Measurements from ENCODE around the gene CT45A10. TPM values are rescaled to one million over a fixed set of nuclear protein-coding genes. Genes with fewer than 3 reads are reported as not detected.
A peak's percentile ranks its signal among the peaks of the same experiment; 100 is the strongest.
"Not testable (repeated sequence)": the region's sequence is repeated elsewhere in the genome, so short reads cannot be mapped to it uniquely, and the experiment has no call there.

CT45A10 gene
- polyA plus RNA-seq, 2 of the 4 experiments (the other 2 are of a cell fraction): 0.16 TPM; not detected in 1

DNA sequence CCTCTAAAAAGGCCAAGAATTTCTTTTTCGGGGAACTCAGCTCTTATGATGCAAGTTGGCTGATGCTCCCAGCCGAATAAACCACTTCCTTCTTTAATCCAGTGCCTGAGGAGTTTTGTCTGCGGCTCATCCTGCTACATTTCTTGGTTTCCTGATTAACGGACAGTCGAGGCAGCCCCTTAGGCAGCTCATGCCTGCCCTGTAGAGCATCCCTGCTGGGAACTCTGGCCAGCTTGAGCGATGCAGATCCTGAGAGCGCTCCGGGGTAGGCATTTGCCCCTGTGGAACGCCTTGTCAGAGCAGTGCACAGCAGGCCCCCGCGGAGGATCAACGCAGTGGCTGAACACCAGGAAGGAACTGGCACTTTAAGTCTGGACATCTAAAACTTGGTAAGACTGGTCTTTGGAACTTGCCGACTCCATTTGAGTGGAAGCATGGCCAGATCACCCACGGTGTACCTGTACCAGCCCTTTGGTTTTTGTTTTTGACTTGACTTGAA is 3.1 kb downstream of the CT45A10 start:
- no peak for ATAC-seq
- DNase-seq (ENCODE audit: low read depth in 1 of 2, low spot score in 1 of 2): no peak
- no peaks in the 10 kb centered on the region for H3K9me3 ChIP-seq
- ChIA-PET CTCF (no interaction called here), POLR2A (no interaction called here)
- TF ChIP-seq ESRRA (IDR thresholded peaks at IDR 0.05; ENCODE audit: borderline replicate concordance, low read length): no peak
- TF ChIP-seq HDAC2 (IDR thresholded peaks at IDR 0.05): no peak
- TF ChIP-seq HOXB13 (CRISPR knock-in tag; IDR thresholded peaks at IDR 0.05; ENCODE audit: low read depth): no peak
- no peak for TF ChIP-seq CHD4 (IDR thresholded peaks at IDR 0.05; ENCODE audit: borderline replicate concordance)
- TF ChIP-seq MAZ (IDR thresholded peaks at IDR 0.05; ENCODE audit: borderline replicate concordance, low read depth, low read length): no peak
- no peak for TF ChIP-seq EHF (CRISPR knock-in tag; IDR thresholded peaks at IDR 0.05)
- TF ChIP-seq PHF8 (IDR thresholded peaks at IDR 0.05; ENCODE audit: borderline replicate concordance, low read depth): no peak
- no peak overlapping the region for H3K4me2 ChIP-seq
- no peak for FAIRE-seq
- H3K4me1 ChIP-seq: no peaks in the 10 kb centered on the region
- no peak overlapping the region for H3K27ac ChIP-seq
- WGBS (ENCODE audit: missing lambda C conversion rate): 49% methylated on average over 14 of the region's 14 CpGs
- H3K4me3 ChIP-seq: no peak overlapping the region

- CTCF ChIA-PET, ATAC-seq: not testable (repeated sequence)
Observed at GRCh38 chrX:135888976-135889375, 4.3 kb downstream of the CT45A10 start.

GRCh38 chrX:135888230-135888629 is 5.0 kb downstream of the CT45A10 start:
- CTCF ChIA-PET: not testable (repeated sequence)

More at GRCh38 chrX:135888976-135889375, 4.3 kb downstream of the CT45A10 start:
- H3K4me1 ChIP-seq, H3K4me3 ChIP-seq, POLR2A ChIA-PET, H3K9me3 ChIP-seq, H3K4me2 ChIP-seq, H3K27ac ChIP-seq, FAIRE-seq: not testable (repeated sequence)
- 53% methylated on average over 5 of the region's 15 CpGs for WGBS (ENCODE audit: missing lambda C conversion rate)
- DNase-seq (ENCODE audit: low read depth in 1 of 2, low spot score in 1 of 2): peak in 1 of 2 experiments; percentile 45

DNA sequence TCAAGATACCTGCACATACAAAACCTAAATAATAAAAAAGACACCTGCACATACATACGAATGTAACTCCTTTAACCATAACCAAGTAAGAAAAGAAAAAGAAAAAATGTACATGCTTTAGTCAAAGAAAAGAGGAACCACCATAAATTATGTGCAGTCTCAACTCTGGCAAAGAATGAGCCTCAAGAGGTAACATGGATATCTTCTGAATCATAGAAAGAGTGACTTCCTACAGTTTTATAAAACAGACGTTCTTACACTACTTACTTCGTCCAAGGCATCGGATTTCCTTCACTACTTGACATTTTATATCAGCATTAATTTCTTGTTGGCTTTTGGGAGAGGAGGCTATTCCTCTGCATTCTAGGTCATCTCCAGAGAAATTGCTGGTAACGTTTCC is 10.5 kb downstream of the CT45A10 start:
- H3K4me3 ChIP-seq; DNase-seq (ENCODE audit: low read depth in 1 of 2, low spot score in 1 of 2); CTCF ChIA-PET; ATAC-seq; H3K9me3 ChIP-seq; H3K4me1 ChIP-seq; FAIRE-seq; POLR2A ChIA-PET; H3K4me2 ChIP-seq; H3K27ac ChIP-seq: not testable (repeated sequence)
- WGBS (ENCODE audit: missing lambda C conversion rate): 2% methylated on average over 4 of the region's 5 CpGs

More at GRCh38 chrX:135888230-135888629, 5.0 kb downstream of the CT45A10 start:
- FAIRE-seq; H3K4me2 ChIP-seq; H3K27ac ChIP-seq; H3K9me3 ChIP-seq; ATAC-seq; POLR2A ChIA-PET; H3K4me3 ChIP-seq; H3K4me1 ChIP-seq; DNase-seq (ENCODE audit: low read depth in 1 of 2, low spot score in 1 of 2): not testable (repeated sequence)
- WGBS (ENCODE audit: missing lambda C conversion rate): 62% methylated on average over 11 of the region's 18 CpGs

DNA sequence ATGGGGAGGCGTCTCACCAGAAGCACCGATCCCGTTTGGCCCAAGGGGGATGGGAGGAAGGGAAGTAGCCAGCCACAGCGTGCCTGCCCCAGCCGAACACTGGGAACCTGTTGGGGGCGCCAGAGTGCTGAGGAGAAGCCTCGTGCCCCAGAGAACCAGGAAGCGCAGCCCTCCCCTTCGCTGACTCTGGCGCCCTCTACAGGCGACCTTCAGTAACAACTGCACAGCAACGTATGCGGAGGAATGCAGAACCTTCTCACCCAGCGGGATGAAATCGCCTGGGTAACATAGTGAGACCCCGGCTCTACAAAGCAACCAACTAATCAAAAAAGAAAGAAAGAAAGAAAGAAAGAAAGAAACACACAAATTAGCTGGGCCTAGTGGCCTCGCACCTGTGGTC is 21.5 kb downstream of the CT45A10 start, which contains the start of gene CT45A9:
TSS of gene CT45A9 (minus strand) at position 101 of the 400 bp plus-strand sequence. CDS start 3,751 bp downstream, outside the sequence.
- H3K4me2 ChIP-seq; H3K4me3 ChIP-seq; H3K4me1 ChIP-seq; FAIRE-seq; H3K9me3 ChIP-seq; DNase-seq (ENCODE audit: low read depth in 1 of 2, low spot score in 1 of 2); CTCF ChIA-PET; ATAC-seq; POLR2A ChIA-PET; H3K27ac ChIP-seq: not testable (repeated sequence)
- WGBS (ENCODE audit: missing lambda C conversion rate): no CpG with 5 or more reads among the region's 17 CpGs

GRCh38 chrX:135854438-135854837 is 38.8 kb downstream of the CT45A10 start, which contains the start of gene CT45A8:
Gene CT45A8, minus strand, starts transcription at chrX:135854538. Its CDS starts 3,755 bp downstream, at chrX:135850783.
- H3K4me3 ChIP-seq; FAIRE-seq; H3K9me3 ChIP-seq; CTCF ChIA-PET; H3K4me1 ChIP-seq; H3K27ac ChIP-seq; POLR2A ChIA-PET; DNase-seq (ENCODE audit: low read depth in 1 of 2, low spot score in 1 of 2); H3K4me2 ChIP-seq; ATAC-seq: not testable (repeated sequence)
- WGBS (ENCODE audit: missing lambda C conversion rate): no CpG with 5 or more reads among the region's 17 CpGs

DNA sequence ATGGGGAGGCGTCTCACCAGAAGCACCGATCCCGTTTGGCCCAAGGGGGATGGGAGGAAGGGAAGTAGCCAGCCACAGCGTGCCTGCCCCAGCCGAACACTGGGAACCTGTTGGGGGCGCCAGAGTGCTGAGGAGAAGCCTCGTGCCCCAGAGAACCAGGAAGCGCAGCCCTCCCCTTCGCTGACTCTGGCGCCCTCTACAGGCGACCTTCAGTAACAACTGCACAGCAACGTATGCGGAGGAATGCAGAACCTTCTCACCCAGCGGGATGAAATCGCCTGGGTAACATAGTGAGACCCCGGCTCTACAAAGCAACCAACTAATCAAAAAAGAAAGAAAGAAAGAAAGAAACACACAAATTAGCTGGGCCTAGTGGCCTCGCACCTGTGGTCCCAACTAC is 56.1 kb downstream of the CT45A10 start, which contains the start of gene CT45A7:
TSS of gene CT45A7 (minus strand) at position 101 of the 400 bp plus-strand sequence. CDS start 3,747 bp downstream, outside the sequence.
- FAIRE-seq; POLR2A ChIA-PET; H3K27ac ChIP-seq; ATAC-seq; H3K9me3 ChIP-seq; CTCF ChIA-PET; H3K4me3 ChIP-seq; H3K4me2 ChIP-seq; DNase-seq (ENCODE audit: low read depth in 1 of 2, low spot score in 1 of 2); H3K4me1 ChIP-seq: not testable (repeated sequence)
- no CpG with 5 or more reads among the region's 17 CpGs for WGBS (ENCODE audit: missing lambda C conversion rate)

Other genes starting within 250 kb of the CT45A10 start
- gene CT45A1, start 179.8 kb downstream of the CT45A10 start, polyA plus RNA-seq (2011; rRNA removed): not detected in 2 replicates
- gene CT45A1, start 179.8 kb downstream of the CT45A10 start, polyA plus RNA-seq (2017; fragmentation: RNase III; extraction: RNeasy Plus Mini Kit Qiagen cat#74134 plus additional on column Dnase treatment): not detected in 3 replicates
- gene CT45A3, start 125.3 kb downstream of the CT45A10 start, polyA plus RNA-seq (2011; rRNA removed): 0.24 and 0.41 TPM in 2 replicates
- gene CT45A3, start 125.3 kb downstream of the CT45A10 start, polyA plus RNA-seq (2017; fragmentation: RNase III; extraction: RNeasy Plus Mini Kit Qiagen cat#74134 plus additional on column Dnase treatment): not detected in 3 replicates
- gene CT45A5, start 107.9 kb downstream of the CT45A10 start, polyA plus RNA-seq (2011; rRNA removed): 0.10 TPM in 1 of 2 replicates, not detected in the other
- gene CT45A5, start 107.9 kb downstream of the CT45A10 start, polyA plus RNA-seq (2017; fragmentation: RNase III; extraction: RNeasy Plus Mini Kit Qiagen cat#74134 plus additional on column Dnase treatment): not detected in 3 replicates
- gene CT45A6, start 90.7 kb downstream of the CT45A10 start, polyA plus RNA-seq (2011; rRNA removed): not detected in 2 replicates
- not detected in 3 replicates for gene CT45A6, start 90.7 kb downstream of the CT45A10 start, polyA plus RNA-seq (2017; fragmentation: RNase III; extraction: RNeasy Plus Mini Kit Qiagen cat#74134 plus additional on column Dnase treatment)
- gene CT45A2, start 73.4 kb downstream of the CT45A10 start, polyA plus RNA-seq (2011; rRNA removed): not detected in 2 replicates
- not detected in 3 replicates for gene CT45A2, start 73.4 kb downstream of the CT45A10 start, polyA plus RNA-seq (2017; fragmentation: RNase III; extraction: RNeasy Plus Mini Kit Qiagen cat#74134 plus additional on column Dnase treatment)
- not detected in 2 replicates for gene CT45A7, start 56.2 kb downstream of the CT45A10 start, polyA plus RNA-seq (2011; rRNA removed)
- gene CT45A7, start 56.2 kb downstream of the CT45A10 start, polyA plus RNA-seq (2017; fragmentation: RNase III; extraction: RNeasy Plus Mini Kit Qiagen cat#74134 plus additional on column Dnase treatment): not detected in 3 replicates
- gene CT45A8, start 38.9 kb downstream of the CT45A10 start, polyA plus RNA-seq (2011; rRNA removed): not detected in 2 replicates
- gene CT45A8, start 38.9 kb downstream of the CT45A10 start, polyA plus RNA-seq (2017; fragmentation: RNase III; extraction: RNeasy Plus Mini Kit Qiagen cat#74134 plus additional on column Dnase treatment): not detected in 3 replicates
- not detected in 2 replicates for gene CT45A9, start 21.6 kb downstream of the CT45A10 start, polyA plus RNA-seq (2011; rRNA removed)
- not detected in 3 replicates for gene CT45A9, start 21.6 kb downstream of the CT45A10 start, polyA plus RNA-seq (2017; fragmentation: RNase III; extraction: RNeasy Plus Mini Kit Qiagen cat#74134 plus additional on column Dnase treatment)
- 0.06 and 0.09 TPM in 2 replicates for gene SAGE1, start 272 bp upstream of the CT45A10 start, polyA plus RNA-seq (2011; rRNA removed)
- 0.03 to 0.05 TPM (median 0.04 TPM) in 3 replicates for gene SAGE1, start 272 bp upstream of the CT45A10 start, polyA plus RNA-seq (2017; fragmentation: RNase III; extraction: RNeasy Plus Mini Kit Qiagen cat#74134 plus additional on column Dnase treatment)
- 26.1 and 35.6 TPM in 2 replicates for gene MMGT1, start 80.5 kb upstream of the CT45A10 start, polyA plus RNA-seq (2011; rRNA removed)
- 15.0 to 16.2 TPM (median 15.1 TPM) in 3 replicates for gene MMGT1, start 80.5 kb upstream of the CT45A10 start, polyA plus RNA-seq (2017; fragmentation: RNase III; extraction: RNeasy Plus Mini Kit Qiagen cat#74134 plus additional on column Dnase treatment)
- 14.5 and 15.6 TPM in 2 replicates for gene SLC9A6, start 92.0 kb upstream of the CT45A10 start, polyA plus RNA-seq (2011; rRNA removed)
- gene SLC9A6, start 92.0 kb upstream of the CT45A10 start, polyA plus RNA-seq (2017; fragmentation: RNase III; extraction: RNeasy Plus Mini Kit Qiagen cat#74134 plus additional on column Dnase treatment): 10.4 to 12.2 TPM (median 12.1 TPM) in 3 replicates